GM23338 (cell line): ENCODE data around the gene MTCL3.

Experiments used
- ATAC-seq: fragments of 200-7000 bp; cut with Tn5 transposase; 3 replicates; pipeline ENCODE4 v1.9.1; 2020
- DNase-seq: peaks from one replicate; pipeline ENCODE4 v3.0.0-alpha.2; 2015; ENCODE audit warnings: low spot score
- H2AFZ ChIP-seq: fragments of 200-600 bp; sonication (generic); 2 replicates; pipeline ENCODE4 v1.8.0; 2016; ENCODE audit warnings: antibody characterized with exemption, mild to moderate bottlenecking, moderate library complexity
- H3F3A ChIP-seq: fragments of 200-600 bp; sonication (generic); replicated peaks from 2 replicates; pipeline ENCODE4 v1.8.0; 2017; ENCODE audit warnings: antibody characterized with exemption, mixed run types, low read depth
- H3K27ac ChIP-seq: fragments of 200-600 bp; sonication (generic); 2 replicates; pipeline ENCODE4 v1.6.1; 2016; ENCODE audit warnings: low read depth
- H3K27me3 ChIP-seq: fragments of 200-600 bp; sonication (generic); 2 replicates; pipeline ENCODE4 v1.8.0; 2016; ENCODE audit warnings: mild to moderate bottlenecking, mixed run types, moderate library complexity; ENCODE audit not compliant: insufficient read depth
- H3K36me3 ChIP-seq: fragments of 200-600 bp; sonication (generic); 2 replicates; pipeline ENCODE4 v1.8.0; 2016; ENCODE audit warnings: mild to moderate bottlenecking; ENCODE audit not compliant: insufficient read depth
- H3K4me1 ChIP-seq: fragments of 200-600 bp; sonication (generic); 2 replicates; pipeline ENCODE4 v1.8.0; 2016; ENCODE audit warnings: mild to moderate bottlenecking, moderate library complexity; ENCODE audit not compliant: insufficient read depth
- H3K4me2 ChIP-seq: fragments of 200-600 bp; sonication (generic); 2 replicates; pipeline ENCODE4 v1.7.1; 2017; ENCODE audit warnings: mixed run types
- H3K4me3 ChIP-seq: fragments of 200-600 bp; sonication (generic); 2 replicates; pipeline ENCODE4 v1.6.1; 2016; ENCODE audit warnings: mixed run types
- H3K79me2 ChIP-seq: fragments of 200-600 bp; sonication (generic); replicated peaks from 2 replicates; pipeline ENCODE4 v1.8.0; 2017; ENCODE audit warnings: mild to moderate bottlenecking; ENCODE audit not compliant: insufficient read depth
- H3K9me2 ChIP-seq: fragments of 200-600 bp; sonication (generic); 2 replicates; pipeline ENCODE4 v1.8.0; 2017; ENCODE audit not compliant: insufficient read depth
- H4K20me1 ChIP-seq: fragments of 200-600 bp; sonication (generic); replicated peaks from 2 replicates; pipeline ENCODE4 v1.8.0; 2017; ENCODE audit warnings: mild to moderate bottlenecking; ENCODE audit not compliant: insufficient read depth
- H3K27ac Mint-ChIP-seq: 2 replicates; pipeline ENCODE4 v1.8.0; 2020; ENCODE audit warnings: inconsistent platforms, mild to moderate bottlenecking, moderate library complexity, mixed read lengths
- H3K27me3 Mint-ChIP-seq: 3 replicates; pipeline ENCODE4 v1.8.0; 2022; ENCODE audit warnings: low read depth, mild to moderate bottlenecking, moderate library complexity, mixed read lengths, inconsistent platforms; ENCODE audit not compliant: insufficient read depth, poor library complexity
- H3K36me3 Mint-ChIP-seq: 3 replicates; pipeline ENCODE4 v1.8.0; 2021; ENCODE audit warnings: low read depth, mild to moderate bottlenecking, inconsistent platforms, moderate library complexity, mixed read lengths
- H3K4me1 Mint-ChIP-seq: 3 replicates; pipeline ENCODE4 v1.8.0; 2020; ENCODE audit warnings: mild to moderate bottlenecking, inconsistent platforms, mixed read lengths
- H3K4me3 Mint-ChIP-seq: 3 replicates; pipeline ENCODE4 v1.8.0; 2021; ENCODE audit warnings: moderate library complexity, mild to moderate bottlenecking, inconsistent platforms, mixed read lengths
- H3K9me3 Mint-ChIP-seq: 3 replicates; pipeline ENCODE4 v1.8.0; 2020; ENCODE audit warnings: moderate library complexity, mild to moderate bottlenecking, inconsistent platforms, mixed read lengths
- CREB1 ChIP-seq: fragments of 250-450 bp; sonication (Bioruptor Pico); IDR thresholded peaks from 2 replicates; pipeline ENCODE4 v1.5.0; 2020; ENCODE audit warnings: low read depth, mild to moderate bottlenecking, moderate library complexity
- CTCF ChIP-seq, 2 experiments: fragments of 200-600 bp in 1 of 2; sonication (generic) in 1 of 2; conservative IDR thresholded peaks; 2 replicates each; pipeline versions ENCODE4 v1.5.1 to v1.6.1; 2016 to 2017; ENCODE audit warnings: antibody characterized with exemption in 2 of 2, low read depth in 2 of 2, mild to moderate bottlenecking in 2 of 2, moderate library complexity in 1 of 2
- EZH2 ChIP-seq: fragments of 200-600 bp; sonication (generic); IDR thresholded peaks from one replicate; pipeline ENCODE4 v1.8.0; 2017; ENCODE audit warnings: antibody characterized with exemption, mild to moderate bottlenecking, low read depth; ENCODE audit not compliant: unreplicated experiment
- JUNB ChIP-seq: IDR thresholded peaks from one replicate; pipeline ENCODE4 v1.6.1; 2016; ENCODE audit warnings: antibody characterized with exemption; ENCODE audit not compliant: unreplicated experiment
- NANOG ChIP-seq: IDR thresholded peaks from 2 replicates; pipeline ENCODE4 v1.6.1; 2016; ENCODE audit warnings: antibody characterized with exemption, borderline replicate concordance
- REST ChIP-seq: IDR thresholded peaks from one replicate; pipeline ENCODE4 v1.6.1; 2018; ENCODE audit warnings: antibody characterized with exemption; ENCODE audit not compliant: unreplicated experiment
- STAT1 ChIP-seq: IDR thresholded peaks from one replicate; pipeline ENCODE4 v1.6.1; 2016; ENCODE audit warnings: antibody characterized with exemption; ENCODE audit not compliant: unreplicated experiment
- ZNF114 ChIP-seq: fragments of 250-450 bp; sonication (Bioruptor Pico); IDR thresholded peaks from 2 replicates; pipeline ENCODE4 v1.5.0; 2020; ENCODE audit warnings: mild to moderate bottlenecking, moderate library complexity
- ZNF462 ChIP-seq: fragments of 250-450 bp; sonication (Bioruptor Pico); IDR thresholded peaks from 2 replicates; pipeline ENCODE4 v1.5.0; 2020; ENCODE audit warnings: mild to moderate bottlenecking, moderate library complexity

Gene MTCL3

DNA sequence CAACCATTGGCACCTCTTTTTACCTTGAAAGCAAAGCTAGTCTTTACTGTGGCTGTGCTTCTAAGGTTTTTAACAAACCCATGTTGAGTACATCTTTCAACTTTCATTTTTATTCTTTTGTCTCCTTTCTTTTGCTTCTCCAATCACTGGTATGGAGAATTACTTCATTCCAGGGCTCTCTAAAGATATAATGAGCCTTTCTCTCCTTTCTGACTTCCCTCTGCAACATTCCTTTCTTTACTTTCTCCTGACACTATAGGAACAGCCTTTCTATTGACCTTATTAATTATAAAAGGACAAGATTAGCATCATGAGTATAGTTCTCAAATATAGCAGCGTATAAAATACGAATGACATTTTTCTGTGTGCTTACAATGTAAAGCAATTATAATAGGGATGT lies 36.8 kb downstream of the MTCL3 start (continued):
- no peak for TF ChIP-seq ZNF462 (CRISPR knock-in tag)
- no peak for TF ChIP-seq REST
- no peak for TF ChIP-seq ZNF114 (CRISPR knock-in tag)
- TF ChIP-seq STAT1, result no peak
- TF ChIP-seq JUNB, result no peak
- no peak for TF ChIP-seq EZH2

DNA sequence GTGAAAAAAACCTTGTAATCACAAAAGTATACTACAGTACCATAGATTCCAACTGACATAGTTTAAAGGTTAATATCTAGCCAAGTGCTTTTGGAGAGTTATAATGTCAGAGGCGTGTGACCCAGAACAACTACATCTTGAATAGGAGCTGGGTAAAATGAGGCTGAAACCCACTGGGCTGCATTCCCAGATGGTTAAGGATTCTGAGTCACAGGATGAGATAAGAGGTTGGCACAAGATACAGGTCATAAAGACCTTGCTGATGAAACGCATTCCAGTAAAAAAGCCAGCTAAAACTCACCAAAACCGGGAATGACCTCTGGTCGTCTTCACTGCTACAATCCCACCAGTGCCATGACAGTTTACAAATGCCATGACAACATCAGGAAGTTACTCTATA lies 37.5 kb downstream of the MTCL3 start:
- Histone ChIP-seq H3F3A (no peaks in the 10 kb centered on the region), H3K4me3 (no peak overlapping the region), H3K27ac (peak overlapping the region; percentile 97), H3K4me1 (peaks cover 51% of the 10 kb centered on the region), H3K79me2 (no peaks in the 10 kb centered on the region), H3K36me3 (no peaks in the 10 kb centered on the region), H3K4me2 (0 out of 2 replicates have a peak overlapping the region, but pooled peaks have one; percentile 13), H3K27me3 (no peaks in the 10 kb centered on the region), H2AFZ (no peak overlapping the region), H4K20me1 (no peaks in the 10 kb centered on the region), H3K9me2 (no peaks in the 10 kb centered on the region)
- DNase-seq, result peak; percentile 17
- Mint-ChIP-seq H3K27me3 (no peaks in the 10 kb centered on the region), H3K4me1 (peaks cover 59% of the 10 kb centered on the region), H3K36me3 (peaks cover 35% of the 10 kb centered on the region), H3K27ac (peak overlapping the region; percentile 97), H3K9me3 (no peaks in the 10 kb centered on the region), H3K4me3 (no peak overlapping the region)
- ATAC-seq, result no peak
- TF ChIP-seq EZH2 (no peak), NANOG (no peak), CTCF (conservative IDR thresholded peaks at IDR 0.05; ENCODE audit: low read depth in 2 of 2) (no peak), REST (no peak), CREB1 (CRISPR knock-in tag) (no peak), JUNB (no peak)
